Progenitor cell of endocrine pancreas (in vitro differentiated cells): Measurements from ENCODE around the gene UTF1. TPM values are rescaled to one million over a fixed set of nuclear protein-coding genes. Genes with fewer than 3 reads are reported as not detected.

Experiments
- DNase-seq: peaks from one replicate; pipeline ENCODE4 v3.0.0; 2021; ENCODE audit warnings: low spot score; ENCODE audit not compliant: unreplicated experiment
- H3K27ac Mint-ChIP-seq: 2 replicates; pipeline ENCODE4 v1.8.0; 2021; ENCODE audit warnings: mild to moderate bottlenecking, moderate library complexity, mixed read lengths
- H3K27me3 Mint-ChIP-seq: 2 replicates; pipeline ENCODE4 v1.8.0; 2021; ENCODE audit warnings: mixed read lengths
- H3K36me3 Mint-ChIP-seq: 2 replicates; pipeline ENCODE4 v1.8.0; 2022; ENCODE audit warnings: mixed read lengths; ENCODE audit not compliant: insufficient read depth
- H3K4me1 Mint-ChIP-seq: 2 replicates; pipeline ENCODE4 v1.8.0; 2021; ENCODE audit warnings: low read depth, mixed read lengths
- H3K4me3 Mint-ChIP-seq: 2 replicates; pipeline ENCODE4 v1.8.0; 2021; ENCODE audit warnings: low read depth, mild to moderate bottlenecking, moderate library complexity, mixed read lengths
- H3K9me3 Mint-ChIP-seq: 2 replicates; pipeline ENCODE4 v1.8.0; 2021; ENCODE audit warnings: low read depth, mixed read lengths
- total RNA-seq: library from RNA; stranded (reverse); gene quantifications from 2 replicates; pipeline ENCODE4 v1.2.1, GENCODE V29; 2021
- TF ChIP-seq, protein P1 (sequence below): fragments of 200-600 bp; sonication (generic); IDR thresholded peaks from one replicate; pipeline ENCODE4 v1.5.0; 2021; ENCODE audit warnings: antibody characterized with exemption, mild to moderate bottlenecking; ENCODE audit not compliant: unreplicated experiment

UTF1 gene
- total RNA-seq, 1 donor from 2014 or later, result not detected

DNA sequence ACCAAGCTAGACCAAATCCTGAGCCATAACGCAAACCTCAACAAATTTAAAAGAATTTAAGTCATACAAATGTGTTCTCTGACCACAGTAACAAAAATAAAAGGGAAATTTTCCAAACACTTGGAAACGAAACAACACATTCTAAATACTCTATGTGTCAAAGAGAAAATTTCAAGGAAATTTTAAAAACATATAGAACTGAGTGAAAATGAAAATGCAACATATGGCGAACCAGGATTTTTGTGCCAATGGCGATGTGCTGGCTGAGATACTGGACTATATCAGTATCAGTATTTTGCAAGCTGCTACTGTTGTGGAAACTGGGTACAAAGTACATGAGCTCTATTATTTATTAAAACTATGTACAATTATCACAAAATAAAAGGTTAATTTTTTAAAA is 35.9 kb upstream of the UTF1 start:
- Mint-ChIP-seq H3K27me3 (peaks cover 20% of the 10 kb centered on the region), H3K36me3 (peaks cover 2% of the 10 kb centered on the region), H3K4me1 (no peaks in the 10 kb centered on the region), H3K27ac (no peak overlapping the region), H3K9me3 (peaks cover 18% of the 10 kb centered on the region), H3K4me3 (no peak overlapping the region)
- no peak for DNase-seq
- TF ChIP-seq, protein P1, sequence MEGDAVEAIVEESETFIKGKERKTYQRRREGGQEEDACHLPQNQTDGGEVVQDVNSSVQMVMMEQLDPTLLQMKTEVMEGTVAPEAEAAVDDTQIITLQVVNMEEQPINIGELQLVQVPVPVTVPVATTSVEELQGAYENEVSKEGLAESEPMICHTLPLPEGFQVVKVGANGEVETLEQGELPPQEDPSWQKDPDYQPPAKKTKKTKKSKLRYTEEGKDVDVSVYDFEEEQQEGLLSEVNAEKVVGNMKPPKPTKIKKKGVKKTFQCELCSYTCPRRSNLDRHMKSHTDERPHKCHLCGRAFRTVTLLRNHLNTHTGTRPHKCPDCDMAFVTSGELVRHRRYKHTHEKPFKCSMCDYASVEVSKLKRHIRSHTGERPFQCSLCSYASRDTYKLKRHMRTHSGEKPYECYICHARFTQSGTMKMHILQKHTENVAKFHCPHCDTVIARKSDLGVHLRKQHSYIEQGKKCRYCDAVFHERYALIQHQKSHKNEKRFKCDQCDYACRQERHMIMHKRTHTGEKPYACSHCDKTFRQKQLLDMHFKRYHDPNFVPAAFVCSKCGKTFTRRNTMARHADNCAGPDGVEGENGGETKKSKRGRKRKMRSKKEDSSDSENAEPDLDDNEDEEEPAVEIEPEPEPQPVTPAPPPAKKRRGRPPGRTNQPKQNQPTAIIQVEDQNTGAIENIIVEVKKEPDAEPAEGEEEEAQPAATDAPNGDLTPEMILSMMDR, result no peak

DNA sequence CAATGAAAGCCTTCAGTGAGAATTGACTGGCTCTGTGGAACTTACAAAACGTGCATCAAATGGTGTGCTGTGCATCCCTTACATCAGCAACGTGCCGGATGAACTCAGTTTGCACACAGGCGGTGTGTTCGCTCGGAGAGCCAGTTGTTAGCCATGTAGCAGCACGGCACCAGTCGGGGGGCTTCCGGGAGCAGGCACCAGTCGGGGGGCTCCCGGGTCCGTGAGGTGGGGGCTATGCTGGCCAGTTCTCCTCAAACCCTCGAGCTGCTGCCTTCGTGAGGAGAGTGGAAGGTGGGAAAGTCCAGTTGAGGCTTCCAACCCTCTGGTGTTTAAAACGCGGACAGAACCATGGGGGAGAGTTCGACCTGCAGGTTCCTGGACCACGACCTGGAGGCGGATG is 34.9 kb upstream of the UTF1 start:
- H3K4me3 Mint-ChIP-seq, result no peak overlapping the region
- no peaks in the 10 kb centered on the region for H3K4me1 Mint-ChIP-seq
- H3K27ac Mint-ChIP-seq, result no peak overlapping the region
- TF ChIP-seq, protein P1, result no peak
- peaks cover 20% of the 10 kb centered on the region for H3K27me3 Mint-ChIP-seq
- peaks cover 18% of the 10 kb centered on the region for H3K9me3 Mint-ChIP-seq
- peaks cover 2% of the 10 kb centered on the region for H3K36me3 Mint-ChIP-seq
- no peak for DNase-seq

DNA sequence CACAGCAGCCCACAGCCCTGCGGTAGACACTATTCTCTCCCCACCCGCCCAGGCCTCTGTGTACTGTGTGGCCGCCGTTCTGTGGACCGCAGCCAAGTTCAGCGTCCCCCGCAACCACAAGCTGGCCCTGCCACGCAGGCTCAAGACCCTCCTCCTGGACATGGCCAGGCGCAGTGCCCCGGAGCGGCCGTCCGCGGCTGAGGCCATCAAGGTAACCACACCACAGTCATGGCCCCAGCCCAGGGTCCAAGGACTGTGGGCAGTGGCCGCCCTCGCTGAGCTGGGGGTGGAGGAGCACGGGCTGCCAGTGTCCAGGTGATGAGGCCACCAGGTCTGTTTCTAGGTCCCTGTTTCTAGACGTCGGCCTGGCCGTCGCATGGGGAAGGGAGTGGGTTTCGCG is 34.4 kb upstream of the UTF1 start:
- no peak overlapping the region for H3K27ac Mint-ChIP-seq
- no peaks in the 10 kb centered on the region for H3K4me1 Mint-ChIP-seq
- H3K27me3 Mint-ChIP-seq, result peaks cover 20% of the 10 kb centered on the region
- H3K36me3 Mint-ChIP-seq, result peaks cover 2% of the 10 kb centered on the region
- TF ChIP-seq, protein P1, result no peak
- H3K4me3 Mint-ChIP-seq, result no peak overlapping the region
- DNase-seq, result no peak
- H3K9me3 Mint-ChIP-seq, result peaks cover 18% of the 10 kb centered on the region

DNA sequence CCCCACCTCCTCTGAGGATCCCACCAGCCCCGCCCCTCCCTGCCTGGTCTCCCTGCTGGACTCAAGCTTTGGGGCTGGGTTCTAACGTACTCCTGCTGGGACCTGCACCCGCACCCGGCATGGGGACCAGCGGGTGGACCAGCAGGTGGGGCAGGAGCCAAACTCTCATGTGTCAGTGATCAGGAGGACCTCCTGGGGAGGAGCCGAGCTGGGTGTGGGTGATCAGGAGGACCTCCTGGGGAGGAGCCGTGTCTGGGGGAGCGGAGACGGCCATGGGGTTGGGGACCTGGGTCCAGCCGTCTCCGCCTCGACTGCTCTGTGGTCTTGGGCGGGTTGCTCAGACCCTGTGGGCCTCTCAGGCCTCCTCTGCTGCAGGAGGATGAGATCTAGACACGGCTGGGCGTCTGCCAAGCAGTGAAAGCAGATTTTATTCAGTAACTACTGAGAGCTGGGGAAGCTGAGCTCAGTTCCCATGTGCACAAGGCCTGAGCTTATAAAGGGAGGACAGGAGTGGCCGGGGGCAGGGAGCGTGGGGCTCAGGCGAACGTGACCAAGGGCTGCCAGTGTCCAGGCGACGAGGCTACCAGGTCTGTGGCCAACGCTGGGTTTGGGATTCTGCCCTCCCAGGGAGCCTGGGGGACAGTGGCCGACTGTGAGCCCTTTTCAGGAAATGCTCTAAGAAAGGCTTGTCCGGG is 33.6 kb upstream of the UTF1 start:
- Mint-ChIP-seq H3K27ac (no peak overlapping the region), H3K4me1 (no peaks in the 10 kb centered on the region), H3K36me3 (peaks cover 2% of the 10 kb centered on the region), H3K4me3 (no peak overlapping the region), H3K9me3 (peaks cover 18% of the 10 kb centered on the region), H3K27me3 (peaks cover 20% of the 10 kb centered on the region)
- DNase-seq, result no peak
- TF ChIP-seq, protein P1, result no peak

DNA sequence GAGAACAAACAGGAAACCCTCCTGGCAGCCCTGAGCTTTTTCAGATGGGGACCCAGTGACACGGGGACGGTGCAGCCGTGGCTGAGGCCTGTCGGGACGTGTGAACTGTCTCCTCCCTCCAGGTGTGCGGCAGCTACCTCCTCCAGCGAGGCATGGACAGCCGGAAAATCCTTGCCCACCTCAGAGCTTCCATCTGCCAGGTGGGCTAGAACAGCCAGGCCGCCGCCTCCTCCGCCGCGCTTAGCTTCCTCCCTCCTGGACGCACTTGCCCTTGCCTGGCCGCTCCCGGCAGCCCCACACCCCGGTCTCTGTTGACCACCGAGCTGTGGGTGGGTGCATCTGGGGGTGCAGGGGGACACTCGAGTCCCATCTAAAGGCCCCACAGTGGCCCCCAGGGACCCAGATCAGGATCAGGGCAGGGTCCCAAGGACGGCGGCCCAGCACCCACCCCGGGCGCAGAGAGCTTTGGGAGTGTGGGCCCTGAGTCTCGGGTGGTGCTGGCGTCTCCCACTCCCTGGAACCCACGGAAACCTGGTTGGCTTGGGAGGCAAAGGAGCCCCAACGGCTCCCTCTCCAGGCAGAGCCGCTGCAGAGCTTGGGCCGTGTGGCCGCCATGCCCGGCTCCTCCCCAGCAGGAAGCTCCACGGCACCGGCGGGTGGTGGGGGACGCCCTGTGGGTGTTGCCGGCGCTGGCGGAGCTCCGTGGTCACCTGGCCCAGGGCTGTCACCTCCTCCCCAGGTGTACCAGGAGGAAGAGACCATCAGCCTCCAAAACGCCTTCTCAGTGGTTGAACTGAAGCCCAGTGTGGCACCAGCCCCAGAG is 32.9 kb upstream of the UTF1 start:
- Mint-ChIP-seq H3K27me3 (peaks cover 18% of the 10 kb centered on the region), H3K4me3 (no peak overlapping the region), H3K9me3 (peaks cover 15% of the 10 kb centered on the region), H3K4me1 (no peaks in the 10 kb centered on the region), H3K27ac (no peak overlapping the region), H3K36me3 (no peaks in the 10 kb centered on the region)
- no peak for DNase-seq
- TF ChIP-seq, protein P1, result no peak
